Brain microvascular endothelial cell (primary cell): ENCODE measurements around the gene KRT1.

Experiments used
- DNase-seq: peaks from one replicate; pipeline ENCODE4 v3.0.0-alpha.2; 2020
- H3K27ac ChIP-seq: fragments of 250-450 bp; sonication (Bioruptor Pico); 2 replicates; pipeline ENCODE4 v1.5.1; 2020; ENCODE audit warnings: mild to moderate bottlenecking, moderate library complexity
- H3K27me3 ChIP-seq: fragments of 250-450 bp; sonication (Bioruptor Pico); replicated peaks from 2 replicates; pipeline ENCODE4 v1.5.1; 2020; ENCODE audit warnings: mild to moderate bottlenecking
- H3K36me3 ChIP-seq: fragments of 250-450 bp; sonication (Bioruptor Pico); replicated peaks from 2 replicates; pipeline ENCODE4 v1.5.1; 2020; ENCODE audit warnings: mild to moderate bottlenecking
- H3K4me3 ChIP-seq: 2 replicates; pipeline ENCODE4 v1.5.1; 2011; ENCODE audit warnings: low read depth, mild to moderate bottlenecking, control low read depth, low read length, moderate library complexity
- CTCF ChIP-seq: IDR thresholded peaks from 2 replicates; pipeline ENCODE4 v1.5.1; 2011; ENCODE audit warnings: low read depth, mild to moderate bottlenecking, moderate library complexity, low read length, control low read depth, inconsistent platforms; ENCODE audit errors: missing control alignments
- in situ Hi-C: cut with HindIII; loops from 2 replicates; pipeline ENCODE4 v1.10.0; 2017; ENCODE audit warnings: low sequenced_read_pairs, low pct_ligation_motif_present

Gene KRT1

GRCh38 chr12:52651726-52652261, 28.4 kb downstream of the KRT1 start, which contains the start of gene KRT2:
Gene KRT2, minus strand, starts transcription at chr12:52652211. Its CDS starts 69 bp downstream, at chr12:52652142.
- Histone ChIP-seq H3K27ac (no peak within 1 kb of the TSS), H3K36me3 (no peaks in the 10 kb centered on the region), H3K27me3 (peaks cover 7% of the 10 kb centered on the region), H3K4me3 (no peak within 1 kb of the TSS)
- in situ Hi-C loops = no loop called here
- no peak for TF ChIP-seq CTCF
- no peak for DNase-seq

- H3K4me3 ChIP-seq = no peak overlapping the region
- H3K36me3 ChIP-seq = no peaks in the 10 kb centered on the region
- no peak overlapping the region for H3K27ac ChIP-seq
- H3K27me3 ChIP-seq = peaks cover 7% of the 10 kb centered on the region
- TF ChIP-seq CTCF = no peak
- DNase-seq = no peak
- in situ Hi-C loops = no loop called here
These were observed 29.6 kb downstream of the KRT1 start for GRCh38 chr12:52650520-52651081.

DNA sequence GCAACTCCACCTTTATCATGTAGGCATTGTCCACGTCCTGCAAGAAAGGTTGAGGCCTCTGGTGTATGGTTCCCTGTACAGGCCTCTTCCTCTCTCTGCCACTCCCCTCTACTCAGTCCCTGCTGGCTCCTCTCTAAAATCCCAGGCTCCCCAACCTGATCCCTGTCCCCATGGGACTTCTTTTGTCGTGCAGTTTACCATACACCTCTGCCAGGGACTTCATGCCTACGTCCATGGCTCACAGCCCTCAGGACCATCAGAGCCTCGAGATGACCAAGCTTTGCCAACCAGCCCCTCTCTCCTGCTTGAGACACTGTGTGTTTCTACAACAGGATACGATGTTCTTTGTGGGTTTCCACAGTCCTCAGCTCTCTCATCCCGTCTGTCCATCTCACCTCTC, 31.1 kb downstream of the KRT1 start:
- Histone ChIP-seq H3K27ac (no peak overlapping the region), H3K27me3 (peaks cover 5% of the 10 kb centered on the region), H3K36me3 (no peaks in the 10 kb centered on the region), H3K4me3 (no peak overlapping the region)
- no peak for DNase-seq
- no peak for TF ChIP-seq CTCF
- in situ Hi-C loops = loop anchor here (25.0 kb wide), 1 partner anchor 213 kb away; no protein-coding TSS in a partner anchor

GRCh38 chr12:52648012-52648550, 32.1 kb downstream of the KRT1 start:
- TF ChIP-seq CTCF = no peak
- no peak for DNase-seq
- H3K4me3 ChIP-seq = no peak overlapping the region
- no peak overlapping the region for H3K27ac ChIP-seq
- H3K27me3 ChIP-seq = peaks cover 2% of the 10 kb centered on the region
- in situ Hi-C loops = loop anchor here (25.0 kb wide), 1 partner anchor 214 kb away; no protein-coding TSS in a partner anchor
- H3K36me3 ChIP-seq = no peaks in the 10 kb centered on the region

DNA sequence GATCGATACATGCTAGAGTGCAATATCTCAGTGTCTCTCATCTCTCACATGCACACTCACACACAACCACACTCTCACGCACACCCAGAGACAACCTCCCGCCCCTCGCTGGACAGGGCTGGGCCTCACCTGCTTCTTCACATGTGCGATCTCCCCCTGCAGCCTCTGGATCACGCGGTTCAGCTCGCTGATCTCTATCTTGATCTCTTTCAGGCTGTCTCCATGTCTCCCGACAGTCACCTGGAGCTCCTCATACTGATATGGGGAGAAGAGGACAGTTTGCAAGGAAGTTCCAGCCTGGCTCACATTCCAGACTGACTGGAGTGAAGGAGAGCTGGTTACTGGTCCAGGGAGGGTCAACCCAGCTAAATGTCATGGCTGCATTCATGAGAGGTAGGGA, 32.6 kb downstream of the KRT1 start:
- no peaks in the 10 kb centered on the region for H3K36me3 ChIP-seq
- no peak overlapping the region for H3K27ac ChIP-seq
- H3K4me3 ChIP-seq = no peak overlapping the region
- in situ Hi-C loops = loop anchor here (25.0 kb wide), 1 partner anchor 215 kb away; no protein-coding TSS in a partner anchor
- H3K27me3 ChIP-seq = peaks cover 2% of the 10 kb centered on the region
- no peak for TF ChIP-seq CTCF
- no peak for DNase-seq
